Measurements from ENCODE around the gene NTHL1. TPM values are rescaled to one million over a fixed set of nuclear protein-coding genes. Genes with fewer than 3 reads are reported as not detected.

NTHL1 gene
- total and polyA plus RNA-seq, 10 of the 15 experiments (the other 5 are each of a cell fraction or from before 2014, with no cell fraction given), result 0.85 to 54.7 (median 39.0) TPM

DNA sequence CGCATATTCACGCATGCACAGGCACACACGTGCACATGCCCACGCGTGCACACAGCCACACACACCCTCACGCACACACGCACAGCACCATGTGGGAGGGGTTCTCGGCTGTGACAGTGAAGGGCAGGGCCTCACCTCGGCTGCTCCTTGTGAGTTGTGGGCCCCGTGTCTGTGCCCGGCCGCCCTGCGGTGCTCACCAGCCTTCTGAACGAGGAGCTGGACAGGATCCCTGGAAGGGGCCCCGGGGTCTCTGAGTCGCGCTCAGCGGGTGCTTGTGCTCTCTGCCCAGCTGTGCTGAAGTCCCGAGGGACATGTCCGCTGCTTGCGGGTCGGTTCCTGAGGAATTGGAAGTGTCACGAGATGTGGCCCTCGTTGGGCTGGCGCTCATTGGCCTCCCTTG is 16.2 kb upstream of the NTHL1 start:
- H3K27me3 ChIP-seq (replicated peaks in 1 of 2; ENCODE audit: control insufficient read depth in 2 of 2, insufficient read depth in 2 of 2, low read length in 1 of 2), result no peaks in the 10 kb centered on the region
- in situ Hi-C loops (cut with MboI) (no loop called here), intact Hi-C loops (cut with micrococcal nuclease; ENCODE audit: unreplicated experiment) (no loop called here)
- RAD21 ChIA-PET (ENCODE audit: unreplicated experiment), result no interaction called here
- CTCF ChIA-PET, result no interaction called here
- 92% methylated on average over 25 of the region's 25 CpGs for WGBS (ENCODE audit: insufficient coverage, insufficient replicate concordance, low lambda C conversion rate, missing lambda C conversion rate)
- no peak overlapping the region for H3K27ac ChIP-seq (ENCODE audit: control insufficient read depth, insufficient read depth)
- no peaks in the 10 kb centered on the region for H3K9me3 ChIP-seq (replicated peaks; ENCODE audit: control insufficient read depth, insufficient read depth, low read length)
- FAIRE-seq (no peak), DNase-seq (ENCODE audit: low read depth, low spot score) (no peak), ATAC-seq (no peak)
- H3K79me2 ChIP-seq (ENCODE audit: control insufficient read depth, insufficient read depth, low read length), result no peaks in the 10 kb centered on the region
- BruUV-seq (replicated peaks), result no TSS peak
- H3K4me3 ChIP-seq, result no peak overlapping the region
- H3K4me2 ChIP-seq (ENCODE audit: control insufficient read depth, insufficient read depth), result no peak overlapping the region
- H2AFZ ChIP-seq (ENCODE audit: control insufficient read depth, low read depth, low read length), result no peak overlapping the region
- H3K4me1 ChIP-seq (ENCODE audit: control insufficient read depth, insufficient read depth, low read length), result no peaks in the 10 kb centered on the region
- no peak overlapping the region for H3K9ac ChIP-seq (ENCODE audit: control insufficient read depth, insufficient read depth, low read length)
- no peak for TF ChIP-seq KDM1A (IDR thresholded peaks at IDR 0.05; ENCODE audit: borderline replicate concordance)
- no peak for TF ChIP-seq CREM (IDR thresholded peaks at IDR 0.05; ENCODE audit: low read depth)
- no peak for TF ChIP-seq CHD1 (IDR thresholded peaks at IDR 0.05; ENCODE audit: low read depth, low read length)
- TF ChIP-seq, protein P1, sequence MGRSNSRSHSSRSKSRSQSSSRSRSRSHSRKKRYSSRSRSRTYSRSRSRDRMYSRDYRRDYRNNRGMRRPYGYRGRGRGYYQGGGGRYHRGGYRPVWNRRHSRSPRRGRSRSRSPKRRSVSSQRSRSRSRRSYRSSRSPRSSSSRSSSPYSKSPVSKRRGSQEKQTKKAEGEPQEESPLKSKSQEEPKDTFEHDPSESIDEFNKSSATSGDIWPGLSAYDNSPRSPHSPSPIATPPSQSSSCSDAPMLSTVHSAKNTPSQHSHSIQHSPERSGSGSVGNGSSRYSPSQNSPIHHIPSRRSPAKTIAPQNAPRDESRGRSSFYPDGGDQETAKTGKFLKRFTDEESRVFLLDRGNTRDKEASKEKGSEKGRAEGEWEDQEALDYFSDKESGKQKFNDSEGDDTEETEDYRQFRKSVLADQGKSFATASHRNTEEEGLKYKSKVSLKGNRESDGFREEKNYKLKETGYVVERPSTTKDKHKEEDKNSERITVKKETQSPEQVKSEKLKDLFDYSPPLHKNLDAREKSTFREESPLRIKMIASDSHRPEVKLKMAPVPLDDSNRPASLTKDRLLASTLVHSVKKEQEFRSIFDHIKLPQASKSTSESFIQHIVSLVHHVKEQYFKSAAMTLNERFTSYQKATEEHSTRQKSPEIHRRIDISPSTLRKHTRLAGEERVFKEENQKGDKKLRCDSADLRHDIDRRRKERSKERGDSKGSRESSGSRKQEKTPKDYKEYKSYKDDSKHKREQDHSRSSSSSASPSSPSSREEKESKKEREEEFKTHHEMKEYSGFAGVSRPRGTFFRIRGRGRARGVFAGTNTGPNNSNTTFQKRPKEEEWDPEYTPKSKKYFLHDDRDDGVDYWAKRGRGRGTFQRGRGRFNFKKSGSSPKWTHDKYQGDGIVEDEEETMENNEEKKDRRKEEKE (IDR thresholded peaks at IDR 0.05), result no peak
- no peak for TF ChIP-seq HDGF (IDR thresholded peaks at IDR 0.05)
- TF ChIP-seq YBX1 (IDR thresholded peaks at IDR 0.05), result no peak
- TF ChIP-seq HCFC1 (IDR thresholded peaks at IDR 0.05; ENCODE audit: low read length), result no peak
- TF ChIP-seq SMAD5 (IDR thresholded peaks at IDR 0.05; ENCODE audit: low read depth), result no peak
- TF ChIP-seq E2F8 (IDR thresholded peaks at IDR 0.05; ENCODE audit: low read depth, partially characterized antibody), result no peak
- no peak for TF ChIP-seq MAX (IDR thresholded peaks at IDR 0.05; ENCODE audit: low read depth, low read length)
- no peak for TF ChIP-seq RFX5 (IDR thresholded peaks at IDR 0.05; ENCODE audit: low read depth, low read length)
- no peak for TF ChIP-seq MYC (IDR thresholded peaks at IDR 0.05; ENCODE audit: insufficient read depth, insufficient read length, insufficient replicate concordance, low read length, severe bottlenecking)
- no peak for TF ChIP-seq POLR2AphosphoS2 (IDR thresholded peaks at IDR 0.05; ENCODE audit: low read depth, low read length)
- no peak for TF ChIP-seq ASH2L (IDR thresholded peaks at IDR 0.05; ENCODE audit: borderline replicate concordance, low read depth)
- no peak for TF ChIP-seq TBL1XR1 (IDR thresholded peaks at IDR 0.05; ENCODE audit: low read depth, low read length)
- no peak for TF ChIP-seq FOXK2 (IDR thresholded peaks at IDR 0.05)
- H4K20me1 ChIP-seq (ENCODE audit: control insufficient read depth, insufficient read depth), result no peaks in the 10 kb centered on the region
- H3K36me3 ChIP-seq (ENCODE audit: control insufficient read depth in 2 of 2, insufficient read depth in 2 of 2, low read length in 1 of 2), result peaks cover 1 to 3% of the 10 kb centered on the region in 2 experiments; a peak in 3 of 4 replicates
- POLR2A ChIA-PET, result interaction anchor here (0.6 kb wide), 1 partner anchor 13 kb away, joined by 8 read pairs; no protein-coding TSS in a partner anchor
- SMC1A ChIA-PET (ENCODE audit: uncharacterized antibody, unreplicated experiment), result no interaction called here
